ENCODE data around the gene DAGLB. TPM values are rescaled to one million over a fixed set of nuclear protein-coding genes. Genes with fewer than 3 reads are reported as not detected.

Gene DAGLB
- total and polyA plus RNA-seq, 2 of the 8 experiments (the other 6 are each of a cell fraction or from before 2014, with no cell fraction given) = 27.0 to 39.6 TPM

GRCh38 chr7:6476596-6477317, 29.0 kb upstream of the DAGLB start:
- no peaks in the 10 kb centered on the region for H3K4me1 ChIP-seq (replicated peaks in 1 of 4; ENCODE audit: control insufficient read depth in 3 of 4, insufficient read depth in 4 of 4, low read length in 3 of 4)
- no peak overlapping the region for H2BK5ac ChIP-seq (ENCODE audit: low read depth, low read length)
- no peak overlapping the region for H2BK15ac ChIP-seq (ENCODE audit: low read length)
- H3K56ac ChIP-seq (replicated peaks; ENCODE audit: insufficient read length, low read depth, low read length) = no peak overlapping the region
- H3K36me3 ChIP-seq (ENCODE audit: control insufficient read depth in 2 of 4, insufficient read depth in 4 of 4, low read length in 3 of 4) = peaks cover 0 to 28% (median 3%) of the 10 kb centered on the region in 4 experiments; a peak in 5 of 8 replicates
- H3K14ac ChIP-seq (ENCODE audit: insufficient read length) = no peak overlapping the region
- 92% methylated on average over 7 of the region's 7 CpGs; no CpG with 5 or more reads in 1 of the 2 experiments for WGBS, 2 experiments (ENCODE audit: extremely low coverage in 1 of 2, insufficient coverage in 1 of 2, insufficient read length in 1 of 2, insufficient replicate concordance in 2 of 2, low coverage in 1 of 2, low lambda C conversion rate in 2 of 2, missing lambda C conversion rate in 1 of 2)
- DNase-seq (ENCODE audit: low read depth in 1 of 2, low spot score in 2 of 2) (no peak), FAIRE-seq (no peak)
- H4K20me1 ChIP-seq (replicated peaks in 1 of 2; ENCODE audit: control insufficient read depth in 1 of 2, insufficient read depth in 2 of 2, low read length in 2 of 2) = peaks cover 8 to 20% of the 10 kb centered on the region in 2 experiments
- peaks cover 2% of the 10 kb centered on the region for H3K79me1 ChIP-seq (ENCODE audit: low read depth, low read length)
- no peak overlapping the region for H4K8ac ChIP-seq (ENCODE audit: extremely low read depth, insufficient read depth, low read length)
- no peak overlapping the region for H3K18ac ChIP-seq (ENCODE audit: extremely low read depth, low read length)
- no peak overlapping the region for H4K91ac ChIP-seq (replicated peaks; ENCODE audit: insufficient read length, low read length)
- H3K9me3 ChIP-seq (ENCODE audit: insufficient read depth in 2 of 2, low read depth in 1 of 2, low read length in 1 of 2) = no peaks in the 10 kb centered on the region
- CTCF ChIA-PET (ENCODE audit: partially characterized antibody) = interaction anchor here (1.6 to 2.1 kb wide), 2 partner anchors 10 to 39 kb away, joined by 3 to 9 read pairs; no protein-coding TSS in a partner anchor
- H2BK20ac ChIP-seq (ENCODE audit: low read length) = no peak overlapping the region
- no peak overlapping the region for H3K27ac ChIP-seq (ENCODE audit: low read depth, low read length)
- POLR2A ChIA-PET (ENCODE audit: partially characterized antibody) = interaction anchor here (0.7 to 1.4 kb wide), 3 partner anchors 9 to 15 kb away, joined by 3 to 4 read pairs (median 4); no protein-coding TSS in a partner anchor
- H2BK120ac ChIP-seq (replicated peaks; ENCODE audit: low read depth, low read length) = no peak overlapping the region
- no peak overlapping the region for H4K5ac ChIP-seq (ENCODE audit: insufficient read length, low read depth, low read length)
- no peaks in the 10 kb centered on the region for H3K27me3 ChIP-seq (replicated peaks in 1 of 4; ENCODE audit: control insufficient read depth in 3 of 4, extremely low read depth in 1 of 4, insufficient read depth in 3 of 4, low read length in 3 of 4)
- no peak overlapping the region for H2BK12ac ChIP-seq (ENCODE audit: low read depth, low read length)
- H3K4me3 ChIP-seq (ENCODE audit: extremely low read depth in 1 of 4, insufficient read depth in 2 of 4, low read depth in 3 of 4, low read length in 4 of 4) = no peak overlapping the region
- H2AFZ ChIP-seq (ENCODE audit: low read length) = no peak overlapping the region
- H3K79me2 ChIP-seq (ENCODE audit: control insufficient read depth in 1 of 2, insufficient read depth in 2 of 2, low read length in 2 of 2) = peaks cover 0 to 73% of the 10 kb centered on the region in 2 experiments; a peak in 2 of 4 replicates
- no peak overlapping the region for H3K4ac ChIP-seq (replicated peaks; ENCODE audit: insufficient read length, low read depth, low read length)
- H3K9ac ChIP-seq (replicated peaks in 1 of 4; ENCODE audit: extremely low read depth in 1 of 4, low read depth in 3 of 4, low read length in 3 of 4) = no peak overlapping the region
- no peaks in the 10 kb centered on the region for H3K23me2 ChIP-seq (ENCODE audit: low read depth, low read length)
- no peak overlapping the region for H3K23ac ChIP-seq (ENCODE audit: insufficient read length)
- no peak overlapping the region for H3K4me2 ChIP-seq (ENCODE audit: insufficient read depth in 1 of 2, low read depth in 2 of 2, low read length in 2 of 2)
- no peak overlapping the region for H2AK5ac ChIP-seq (ENCODE audit: low read depth, low read length)
- TF ChIP-seq RFX5 (IDR thresholded peaks at IDR 0.05; ENCODE audit: borderline replicate concordance, low read depth, low read length) = no peak
- TF ChIP-seq POLR2A (IDR thresholded peaks at IDR 0.05; ENCODE audit: control extremely low read depth in 1 of 2, low read depth in 2 of 2, low read length in 2 of 2) = no peak
- TF ChIP-seq CREB1 (IDR thresholded peaks at IDR 0.05) = no peak
- no peak for TF ChIP-seq RXRA (IDR thresholded peaks at IDR 0.05; ENCODE audit: insufficient read depth, low read depth, low read length)
- TF ChIP-seq SP2 (IDR thresholded peaks at IDR 0.05; ENCODE audit: low read length) = no peak
- TF ChIP-seq CTBP2 (IDR thresholded peaks at IDR 0.05; ENCODE audit: borderline replicate concordance, insufficient read depth, insufficient read length, low read length) = no peak
- no peak for TF ChIP-seq BRCA1 (IDR thresholded peaks at IDR 0.05; ENCODE audit: low read depth, low read length)
- no peak for TF ChIP-seq BACH1 (IDR thresholded peaks at IDR 0.05; ENCODE audit: low read length)
- TF ChIP-seq SIX5 (IDR thresholded peaks at IDR 0.05; ENCODE audit: low read depth, low read length) = no peak
- no peak for TF ChIP-seq ATF3 (IDR thresholded peaks at IDR 0.05; ENCODE audit: insufficient read depth, low read depth, low read length)
- TF ChIP-seq KDM5A (IDR thresholded peaks at IDR 0.05; ENCODE audit: low read length) = no peak
- TF ChIP-seq HDAC6 (IDR thresholded peaks at IDR 0.05; ENCODE audit: low read depth, low read length) = no peak
- no peak for TF ChIP-seq MAX (IDR thresholded peaks at IDR 0.05)
